NCI-H1105 treated with DMSO at 0.1 percent for 48 hours (cell line): ENCODE measurements around the gene SCGB3A1.

Experiments
- DNase-seq: peaks from one replicate; lab custom pipeline; 2025; lab: John Stamatoyannopoulos, UW

SCGB3A1 gene

DNA sequence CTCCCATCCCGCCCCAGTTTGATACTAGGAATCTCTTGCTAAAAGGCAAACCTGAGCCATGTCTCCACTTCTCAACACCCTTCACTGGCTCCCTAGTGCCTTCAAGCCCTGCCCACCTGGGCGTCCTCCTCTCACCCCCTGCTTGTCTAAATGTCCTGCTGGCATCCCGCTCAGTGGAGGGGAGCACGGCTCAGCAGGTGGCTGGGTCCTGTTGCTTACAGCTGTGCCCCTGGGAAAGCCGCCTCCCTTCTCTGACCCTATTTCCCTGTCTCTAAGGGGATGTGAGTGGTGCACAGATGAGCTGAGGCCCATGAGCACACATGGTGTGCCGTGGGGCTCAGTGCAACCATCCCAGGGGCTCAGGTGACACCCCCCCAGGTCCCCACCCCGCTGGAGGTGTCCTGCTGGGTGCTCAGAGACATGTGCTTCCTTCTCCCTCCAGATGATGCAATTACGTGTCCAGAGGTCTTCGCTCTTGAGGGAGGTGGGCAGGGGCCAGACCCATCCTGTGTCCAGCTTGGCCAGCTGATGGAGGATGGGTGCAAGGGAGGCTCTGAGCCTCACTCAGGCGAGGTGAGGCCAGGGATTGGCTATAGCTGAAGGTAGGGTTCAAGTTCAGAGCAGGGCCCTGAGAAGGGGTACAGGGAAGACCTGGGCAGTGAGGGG, 34.0 kb upstream of the SCGB3A1 start:
- DNase-seq: no peak

GRCh38 chr5:180624587-180624986, 33.3 kb upstream of the SCGB3A1 start:
- DNase-seq: no peak

GRCh38 chr5:180623844-180624243, 32.5 kb upstream of the SCGB3A1 start:
- no peak for DNase-seq

GRCh38 chr5:180623411-180623834, 32.1 kb upstream of the SCGB3A1 start:
- no peak for DNase-seq

DNA sequence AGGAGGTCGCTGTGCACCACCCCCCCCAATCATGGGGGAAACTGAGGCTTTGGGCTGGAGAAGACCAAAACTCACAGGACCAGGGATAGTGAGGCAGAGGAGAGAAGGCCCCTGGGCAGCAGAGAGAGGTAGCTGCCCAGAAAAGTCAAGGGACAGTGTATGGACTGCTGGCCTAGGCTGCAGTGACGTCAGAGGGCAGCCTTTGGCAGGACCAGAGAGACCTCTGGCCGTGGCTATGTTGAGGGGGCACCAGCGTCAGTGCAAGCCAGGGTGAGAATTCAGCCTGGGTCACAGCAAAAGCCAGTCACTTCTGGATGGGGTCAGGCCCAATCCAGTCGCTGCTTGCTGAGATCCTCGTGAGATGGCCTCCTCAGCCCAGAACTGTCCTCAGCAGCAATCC, 31.6 kb upstream of the SCGB3A1 start:
- no peak for DNase-seq

GRCh38 chr5:180621311-180621710, 30.0 kb upstream of the SCGB3A1 start:
- no peak for DNase-seq

- DNase-seq: no peak
These were observed 28.7 kb upstream of the SCGB3A1 start for GRCh38 chr5:180620014-180620413.

GRCh38 chr5:180619563-180619915, 28.2 kb upstream of the SCGB3A1 start:
- no peak for DNase-seq

DNA sequence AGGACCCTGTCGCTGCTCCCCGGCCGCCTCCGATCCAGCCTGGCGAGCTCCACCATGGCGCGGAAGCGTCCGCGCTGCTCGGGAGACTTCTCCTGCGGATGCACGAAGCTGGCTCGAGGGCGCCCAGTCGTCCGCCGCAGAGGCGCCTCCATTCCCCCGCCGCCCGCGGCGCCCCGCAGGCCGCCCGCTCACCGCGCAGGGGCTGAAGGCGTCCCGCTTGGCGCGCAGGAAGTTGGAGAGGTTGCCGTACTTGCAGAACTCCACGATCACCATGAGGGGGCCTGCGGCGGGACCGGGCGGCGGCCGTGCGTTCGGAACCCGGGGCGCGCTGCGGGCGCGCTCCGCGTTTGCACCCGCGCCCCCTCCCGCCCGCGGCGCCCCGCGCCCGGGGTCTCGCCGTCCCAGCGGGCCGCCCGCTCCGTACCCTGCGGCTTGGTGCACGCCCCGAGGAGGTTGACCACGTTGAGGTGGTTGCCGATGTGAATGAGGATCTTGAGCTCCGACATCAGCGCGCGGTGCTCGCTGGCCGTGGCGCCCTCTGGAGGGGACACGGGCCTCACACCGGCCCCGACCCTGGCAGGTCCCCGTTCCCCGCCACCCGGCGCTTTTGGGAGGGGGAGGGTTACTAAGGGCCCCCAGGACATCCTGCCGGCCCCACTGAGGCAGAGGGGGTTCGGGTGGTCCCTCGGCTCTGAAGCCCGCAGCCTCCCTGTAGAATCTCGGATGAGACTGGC, 27.7 kb upstream of the SCGB3A1 start:
- DNase-seq: peak; percentile 21

DNA sequence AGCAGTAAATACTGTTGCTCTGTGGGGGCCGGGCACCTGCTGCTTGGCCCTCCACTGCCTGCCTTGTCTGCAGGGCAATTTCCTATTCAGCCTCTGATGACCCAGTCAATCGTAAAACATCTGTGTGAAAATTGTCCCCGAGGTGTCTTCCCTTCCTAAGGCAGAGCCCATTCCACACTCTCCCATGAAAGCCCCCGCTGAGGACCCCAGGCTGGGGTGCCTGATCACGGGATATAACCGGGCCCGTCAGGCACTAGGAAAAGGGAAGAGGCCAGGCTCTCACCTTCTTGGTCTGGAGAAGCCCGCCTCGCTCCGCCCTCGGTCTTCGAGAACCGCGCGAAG, 27.2 kb upstream of the SCGB3A1 start:
- DNase-seq: no peak

GRCh38 chr5:180613814-180614188, 22.5 kb upstream of the SCGB3A1 start:
- no peak for DNase-seq

GRCh38 chr5:180613188-180613813, 22.0 kb upstream of the SCGB3A1 start:
- no peak for DNase-seq

DNA sequence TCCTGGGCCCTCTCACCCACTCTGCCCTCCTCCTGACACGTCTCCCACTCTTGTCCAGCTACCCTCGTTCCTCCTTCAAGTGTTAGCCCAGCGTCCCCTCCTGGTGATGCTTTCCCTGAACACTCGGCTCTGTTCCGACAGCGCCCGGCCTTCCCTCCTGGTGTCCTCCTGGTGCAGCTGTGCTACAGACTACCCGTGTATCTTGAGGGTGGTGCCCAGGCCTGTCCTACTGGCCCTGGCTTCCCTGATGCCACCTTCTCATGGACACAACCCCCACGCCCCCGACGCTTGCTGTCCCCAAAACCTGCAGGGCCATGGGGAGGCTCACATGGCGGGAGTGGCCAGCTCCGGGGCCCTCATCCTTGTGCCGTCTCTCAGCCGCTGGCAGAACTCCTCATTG, 21.4 kb upstream of the SCGB3A1 start:
- DNase-seq: no peak

- no peak for DNase-seq
These were observed 20.0 kb upstream of the SCGB3A1 start for GRCh38 chr5:180611140-180611850.

GRCh38 chr5:180609817-180610550, 18.7 kb upstream of the SCGB3A1 start:
- DNase-seq: no peak

- no peak for DNase-seq
These were observed 18.1 kb upstream of the SCGB3A1 start for GRCh38 chr5:180609386-180609785.

GRCh38 chr5:180608572-180609310, 17.4 kb upstream of the SCGB3A1 start:
- DNase-seq: no peak

GRCh38 chr5:180607861-180608571, 16.7 kb upstream of the SCGB3A1 start:
- no peak for DNase-seq

GRCh38 chr5:180606215-180606785, 15.0 kb upstream of the SCGB3A1 start:
- DNase-seq: no peak

- DNase-seq: peak; percentile 41
These were observed 14.4 kb upstream of the SCGB3A1 start for GRCh38 chr5:180605554-180606214.
